GM18858 (cell line): ENCODE measurements around the gene EI24.
A peak's percentile ranks its signal among the peaks of the same experiment; 100 is the strongest.

Experiments used
- ATAC-seq: cut with Tn5 transposase; IDR thresholded peaks from one replicate; pipeline ENCODE4 v1.9.1; 2021; ENCODE audit not compliant: unreplicated experiment

EI24 gene

GRCh38 chr11:125578783-125579182 lies 9.5 kb downstream of the EI24 start:
- no peak for ATAC-seq

GRCh38 chr11:125579811-125580210 lies 10.5 kb downstream of the EI24 start:
- ATAC-seq = no peak

- ATAC-seq = no peak
These were observed 14.2 kb downstream of the EI24 start for GRCh38 chr11:125583496-125583895.

- no peak for ATAC-seq
These were observed 16.2 kb downstream of the EI24 start for GRCh38 chr11:125585487-125585886.

GRCh38 chr11:125586623-125587022 lies 17.3 kb downstream of the EI24 start:
- no peak for ATAC-seq

- ATAC-seq = no peak
These were observed 18.2 kb downstream of the EI24 start for GRCh38 chr11:125587480-125587879.

- no peak for ATAC-seq
These were observed 19.2 kb downstream of the EI24 start for GRCh38 chr11:125588505-125588904.

- ATAC-seq = peak; percentile 3
These were observed 22.5 kb downstream of the EI24 start for GRCh38 chr11:125591649-125592304.

- ATAC-seq = peak; percentile 95
These were observed 23.2 kb downstream of the EI24 start, which contains the start of gene STT3A for GRCh38 chr11:125592305-125593113. STT3A (plus strand) TSS chr11:125592852; CDS start chr11:125595916, 3,064 bp downstream.

GRCh38 chr11:125593114-125593820 lies 24.0 kb downstream of the EI24 start:
- ATAC-seq = no peak

- no peak for ATAC-seq
These were observed 25.7 kb downstream of the EI24 start for GRCh38 chr11:125594958-125595357.

- ATAC-seq = no peak
These were observed 31.4 kb downstream of the EI24 start for GRCh38 chr11:125600663-125601062.

- ATAC-seq = no peak
These were observed 33.9 kb downstream of the EI24 start for GRCh38 chr11:125603207-125603606.

GRCh38 chr11:125605417-125605816 lies 36.1 kb downstream of the EI24 start:
- ATAC-seq = no peak

GRCh38 chr11:125609545-125609944 lies 40.3 kb downstream of the EI24 start:
- ATAC-seq = no peak

- ATAC-seq = no peak
These were observed 49.1 kb downstream of the EI24 start for GRCh38 chr11:125618383-125618782.

- ATAC-seq = no peak
These were observed 52.7 kb downstream of the EI24 start for GRCh38 chr11:125621995-125622394.

GRCh38 chr11:125623064-125623463 lies 53.8 kb downstream of the EI24 start:
- ATAC-seq = no peak

GRCh38 chr11:125624756-125625213 lies 55.5 kb downstream of the EI24 start, which contains the start of gene CHEK1:
CHEK1 (plus strand) TSS chr11:125625163; CDS start chr11:125626769, 1,606 bp downstream.
- ATAC-seq = no peak

GRCh38 chr11:125625225-125625629 lies 56.0 kb downstream of the EI24 start:
- ATAC-seq = peak; percentile 3

GRCh38 chr11:125625630-125626287 lies 56.5 kb downstream of the EI24 start:
- ATAC-seq = peak; percentile 62
